Measurements from ENCODE around the gene PHLDA2.

DNA sequence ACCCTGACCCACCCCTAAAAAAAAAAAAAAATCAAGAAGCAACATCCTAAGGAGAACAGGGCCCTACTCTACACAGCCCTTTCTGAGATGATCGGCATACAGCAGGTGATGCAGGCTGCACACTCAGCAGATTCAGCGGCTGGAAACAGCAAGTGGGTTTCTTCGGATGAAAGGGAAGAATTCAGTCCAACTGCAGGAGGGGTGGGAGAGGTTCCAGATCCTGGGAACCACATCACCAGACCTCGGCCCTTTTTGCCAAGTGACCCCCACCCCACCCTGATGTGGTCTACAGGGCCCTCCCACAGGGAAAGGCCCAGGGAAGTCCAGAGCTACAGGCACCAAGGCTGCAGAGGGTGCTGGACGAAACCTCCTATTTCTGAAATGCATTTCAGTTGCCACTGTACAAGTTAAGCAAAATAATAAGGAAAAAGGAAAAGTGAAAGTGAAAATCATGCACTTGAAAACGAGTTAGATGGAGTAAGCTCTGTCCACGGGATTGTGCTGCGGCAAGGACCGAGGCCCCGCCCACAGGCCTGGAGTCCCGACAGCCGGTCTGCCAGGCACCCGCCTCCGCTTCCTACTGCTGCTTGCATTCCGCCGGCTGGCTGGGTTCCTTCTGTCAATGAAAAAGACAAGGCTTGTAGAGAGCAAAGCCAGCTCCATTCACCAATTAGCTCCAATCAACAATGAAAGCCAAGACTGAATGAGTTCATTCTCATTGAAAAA lies 16.0 kb upstream of the PHLDA2 start:
- TF ChIP-seq EZH2phosphoT487 (IDR thresholded peaks at IDR 0.05; ENCODE audit: borderline replicate concordance) (no peak), POLR2AphosphoS5 (IDR thresholded peaks at IDR 0.05; ENCODE audit: low read depth, low read length) (no peak), CEBPB (IDR thresholded peaks at IDR 0.05; ENCODE audit: low read depth) (no peak), EGR1 (IDR thresholded peaks at IDR 0.05; ENCODE audit: low read depth) (no peak), EZH2 (IDR thresholded peaks at IDR 0.05) (no peak), ELF1 (IDR thresholded peaks at IDR 0.05; ENCODE audit: borderline replicate concordance, low read depth) (no peak), POLR2A (IDR thresholded peaks at IDR 0.05; ENCODE audit: borderline replicate concordance, extremely low read depth, insufficient read depth, insufficient read length) (no peak), RAD21 (IDR thresholded peaks at IDR 0.05; ENCODE audit: low read depth) (no peak)
- TF ChIP-seq, protein P1, sequence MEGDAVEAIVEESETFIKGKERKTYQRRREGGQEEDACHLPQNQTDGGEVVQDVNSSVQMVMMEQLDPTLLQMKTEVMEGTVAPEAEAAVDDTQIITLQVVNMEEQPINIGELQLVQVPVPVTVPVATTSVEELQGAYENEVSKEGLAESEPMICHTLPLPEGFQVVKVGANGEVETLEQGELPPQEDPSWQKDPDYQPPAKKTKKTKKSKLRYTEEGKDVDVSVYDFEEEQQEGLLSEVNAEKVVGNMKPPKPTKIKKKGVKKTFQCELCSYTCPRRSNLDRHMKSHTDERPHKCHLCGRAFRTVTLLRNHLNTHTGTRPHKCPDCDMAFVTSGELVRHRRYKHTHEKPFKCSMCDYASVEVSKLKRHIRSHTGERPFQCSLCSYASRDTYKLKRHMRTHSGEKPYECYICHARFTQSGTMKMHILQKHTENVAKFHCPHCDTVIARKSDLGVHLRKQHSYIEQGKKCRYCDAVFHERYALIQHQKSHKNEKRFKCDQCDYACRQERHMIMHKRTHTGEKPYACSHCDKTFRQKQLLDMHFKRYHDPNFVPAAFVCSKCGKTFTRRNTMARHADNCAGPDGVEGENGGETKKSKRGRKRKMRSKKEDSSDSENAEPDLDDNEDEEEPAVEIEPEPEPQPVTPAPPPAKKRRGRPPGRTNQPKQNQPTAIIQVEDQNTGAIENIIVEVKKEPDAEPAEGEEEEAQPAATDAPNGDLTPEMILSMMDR (IDR thresholded peaks at IDR 0.05 in 2 of 3, conservative IDR thresholded peaks at IDR 0.05 in 1 of 3; ENCODE audit: borderline replicate concordance in 1 of 3, insufficient read depth in 1 of 3, low read depth in 2 of 3, low read length in 2 of 3) = no peak
